Liver (tissue), 3 donors: ENCODE measurements around the gene RAI1.

Source experiments
- ATF3 ChIP-seq: IDR thresholded peaks from 2 replicates; pipeline ENCODE4 v1.6.1; 2016; ENCODE audit warnings: antibody characterized with exemption
- CTCF ChIP-seq: fragments of 150-350 bp; IDR thresholded peaks from 2 replicates; pipeline ENCODE4 v1.5.1; 2017; ENCODE audit warnings: improper control_type of control experiment, low read depth, low read length; ENCODE audit not compliant: missing input control
- FOXA1 ChIP-seq: IDR thresholded peaks from 2 replicates; pipeline ENCODE4 v1.6.1; 2016; ENCODE audit warnings: antibody characterized with exemption
- GABPA ChIP-seq, 2 donors: IDR thresholded peaks in 1 of 2; conservative IDR thresholded peaks in 1 of 2; 2 replicates each; pipeline ENCODE4 v1.6.1; 2016; ENCODE audit warnings: antibody characterized with exemption in 2 of 2, mild to moderate bottlenecking in 1 of 2, moderate library complexity in 1 of 2
- HNF4G ChIP-seq: IDR thresholded peaks from 2 replicates; pipeline ENCODE4 v1.6.1; 2016; ENCODE audit warnings: antibody characterized with exemption
- JUND ChIP-seq, 2 donors: IDR thresholded peaks; 2 replicates each; pipeline ENCODE4 v1.6.1; 2016; ENCODE audit warnings: antibody characterized with exemption in 2 of 2
- MAX ChIP-seq: IDR thresholded peaks from 2 replicates; pipeline ENCODE4 v1.6.1; 2016; ENCODE audit warnings: antibody characterized with exemption
- RAD21 ChIP-seq, 2 donors: IDR thresholded peaks; 2 replicates each; pipeline ENCODE4 v1.6.1; 2016; ENCODE audit warnings: antibody characterized with exemption in 2 of 2, mild to moderate bottlenecking in 2 of 2
- SP1 ChIP-seq: IDR thresholded peaks from 2 replicates; pipeline ENCODE4 v1.6.1; 2018; ENCODE audit warnings: antibody characterized with exemption, mild to moderate bottlenecking
- TAF1 ChIP-seq: conservative IDR thresholded peaks from 2 replicates; pipeline ENCODE4 v1.6.1; 2016; ENCODE audit warnings: antibody characterized with exemption, mild to moderate bottlenecking
- YY1 ChIP-seq: IDR thresholded peaks from 2 replicates; pipeline ENCODE4 v1.6.1; 2016; ENCODE audit warnings: antibody characterized with exemption, mild to moderate bottlenecking
- TF ChIP-seq, protein P1 (sequence below): IDR thresholded peaks from 2 replicates; pipeline ENCODE4 v1.6.1; 2016; ENCODE audit warnings: antibody characterized with exemption, mild to moderate bottlenecking
- donor health status: healthy.
- donor health status: healthy.

GRCh38 chr17:17843096-17843495 lies 161.8 kb downstream of the RAI1 start:
- TF ChIP-seq, protein P1, sequence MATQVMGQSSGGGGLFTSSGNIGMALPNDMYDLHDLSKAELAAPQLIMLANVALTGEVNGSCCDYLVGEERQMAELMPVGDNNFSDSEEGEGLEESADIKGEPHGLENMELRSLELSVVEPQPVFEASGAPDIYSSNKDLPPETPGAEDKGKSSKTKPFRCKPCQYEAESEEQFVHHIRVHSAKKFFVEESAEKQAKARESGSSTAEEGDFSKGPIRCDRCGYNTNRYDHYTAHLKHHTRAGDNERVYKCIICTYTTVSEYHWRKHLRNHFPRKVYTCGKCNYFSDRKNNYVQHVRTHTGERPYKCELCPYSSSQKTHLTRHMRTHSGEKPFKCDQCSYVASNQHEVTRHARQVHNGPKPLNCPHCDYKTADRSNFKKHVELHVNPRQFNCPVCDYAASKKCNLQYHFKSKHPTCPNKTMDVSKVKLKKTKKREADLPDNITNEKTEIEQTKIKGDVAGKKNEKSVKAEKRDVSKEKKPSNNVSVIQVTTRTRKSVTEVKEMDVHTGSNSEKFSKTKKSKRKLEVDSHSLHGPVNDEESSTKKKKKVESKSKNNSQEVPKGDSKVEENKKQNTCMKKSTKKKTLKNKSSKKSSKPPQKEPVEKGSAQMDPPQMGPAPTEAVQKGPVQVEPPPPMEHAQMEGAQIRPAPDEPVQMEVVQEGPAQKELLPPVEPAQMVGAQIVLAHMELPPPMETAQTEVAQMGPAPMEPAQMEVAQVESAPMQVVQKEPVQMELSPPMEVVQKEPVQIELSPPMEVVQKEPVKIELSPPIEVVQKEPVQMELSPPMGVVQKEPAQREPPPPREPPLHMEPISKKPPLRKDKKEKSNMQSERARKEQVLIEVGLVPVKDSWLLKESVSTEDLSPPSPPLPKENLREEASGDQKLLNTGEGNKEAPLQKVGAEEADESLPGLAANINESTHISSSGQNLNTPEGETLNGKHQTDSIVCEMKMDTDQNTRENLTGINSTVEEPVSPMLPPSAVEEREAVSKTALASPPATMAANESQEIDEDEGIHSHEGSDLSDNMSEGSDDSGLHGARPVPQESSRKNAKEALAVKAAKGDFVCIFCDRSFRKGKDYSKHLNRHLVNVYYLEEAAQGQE = no peak
- TF ChIP-seq CTCF (no peak), ATF3 (no peak), MAX (no peak), GABPA (IDR thresholded peaks at IDR 0.05 in 1 of 2, conservative IDR thresholded peaks at IDR 0.05 in 1 of 2) (no peak), TAF1 (no peak), HNF4G (no peak), JUND (IDR thresholded peaks at IDR 0.05) (no peak), SP1 (no peak), RAD21 (IDR thresholded peaks at IDR 0.05) (no peak), FOXA1 (no peak), YY1 (no peak)
